NCI-H69 (cell line): ENCODE data around the gene OPN1MW2.
"Not testable (repeated sequence)": the region's sequence is repeated elsewhere in the genome, so short reads cannot be mapped to it uniquely, and the experiment has no call there.

Experiments
- DNase-seq: peaks from one replicate; lab custom pipeline; 2025; lab: John Stamatoyannopoulos, UW

OPN1MW2 gene

DNA sequence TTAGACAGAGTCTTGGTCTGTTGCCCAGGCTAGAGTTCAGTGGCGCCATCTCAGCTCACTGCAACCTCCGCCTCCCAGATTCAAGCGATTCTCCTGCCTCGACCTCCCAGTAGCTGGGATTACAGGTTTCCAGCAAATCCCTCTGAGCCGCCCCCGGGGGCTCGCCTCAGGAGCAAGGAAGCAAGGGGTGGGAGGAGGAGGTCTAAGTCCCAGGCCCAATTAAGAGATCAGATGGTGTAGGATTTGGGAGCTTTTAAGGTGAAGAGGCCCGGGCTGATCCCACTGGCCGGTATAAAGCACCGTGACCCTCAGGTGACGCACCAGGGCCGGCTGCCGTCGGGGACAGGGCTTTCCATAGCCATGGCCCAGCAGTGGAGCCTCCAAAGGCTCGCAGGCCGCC is at the start of gene OPN1MW2:
Gene OPN1MW2 (plus strand): TSS at position 301 of the 400 bp plus-strand sequence. CDS start 60 bp downstream, at position 361.
- not testable (repeated sequence) for DNase-seq

DNA sequence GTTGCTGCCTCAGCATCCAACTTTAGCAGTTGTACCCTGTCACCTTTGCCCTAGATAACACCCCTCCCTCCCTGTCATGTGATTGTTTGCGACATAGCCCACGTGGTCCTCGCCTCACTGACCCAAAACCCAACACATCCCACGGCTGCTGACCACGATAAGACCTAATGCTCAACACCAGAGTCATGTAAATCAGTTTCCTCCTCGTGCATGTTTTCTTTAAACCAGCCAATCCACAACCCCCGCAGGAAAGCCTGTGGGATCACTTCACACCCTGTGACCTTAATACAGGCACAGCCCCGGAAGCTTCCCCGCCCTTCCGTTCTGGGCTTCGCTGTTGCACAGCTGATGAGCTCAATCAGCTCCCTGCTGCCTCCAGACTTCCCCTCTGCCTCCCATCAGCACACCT is 47.0 kb upstream of the OPN1MW2 start:
- not testable (repeated sequence) for DNase-seq

DNA sequence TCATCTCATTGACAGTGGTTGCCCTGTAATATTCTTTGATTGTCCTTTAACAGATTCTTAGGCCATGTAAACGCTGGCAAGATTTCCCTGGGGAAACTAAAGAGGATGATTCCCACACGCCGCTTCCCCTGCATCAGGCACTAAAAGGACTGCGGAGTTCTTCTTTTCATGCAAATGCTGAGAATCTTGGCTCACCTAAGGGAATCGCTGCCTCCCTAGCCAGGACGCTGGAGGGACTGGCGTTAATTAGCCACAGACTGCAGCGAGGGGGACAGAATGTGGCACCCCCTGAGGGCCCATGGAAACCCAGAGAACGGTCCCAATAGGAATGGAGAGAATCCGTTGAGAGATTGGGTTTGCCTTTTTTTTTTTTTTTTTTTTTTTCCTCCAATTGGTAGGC is 45.2 kb upstream of the OPN1MW2 start:
- DNase-seq, result not testable (repeated sequence)

DNA sequence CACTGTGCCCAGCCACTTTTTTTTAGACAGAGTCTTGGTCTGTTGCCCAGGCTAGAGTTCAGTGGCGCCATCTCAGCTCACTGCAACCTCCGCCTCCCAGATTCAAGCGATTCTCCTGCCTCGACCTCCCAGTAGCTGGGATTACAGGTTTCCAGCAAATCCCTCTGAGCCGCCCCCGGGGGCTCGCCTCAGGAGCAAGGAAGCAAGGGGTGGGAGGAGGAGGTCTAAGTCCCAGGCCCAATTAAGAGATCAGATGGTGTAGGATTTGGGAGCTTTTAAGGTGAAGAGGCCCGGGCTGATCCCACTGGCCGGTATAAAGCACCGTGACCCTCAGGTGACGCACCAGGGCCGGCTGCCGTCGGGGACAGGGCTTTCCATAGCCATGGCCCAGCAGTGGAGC is 37.3 kb upstream of the OPN1MW2 start, which contains the start of gene OPN1MW:
Gene OPN1MW (plus strand): TSS at position 301 of the 400 bp plus-strand sequence. CDS start 82 bp downstream, at position 383.
- DNase-seq, result not testable (repeated sequence)

DNA sequence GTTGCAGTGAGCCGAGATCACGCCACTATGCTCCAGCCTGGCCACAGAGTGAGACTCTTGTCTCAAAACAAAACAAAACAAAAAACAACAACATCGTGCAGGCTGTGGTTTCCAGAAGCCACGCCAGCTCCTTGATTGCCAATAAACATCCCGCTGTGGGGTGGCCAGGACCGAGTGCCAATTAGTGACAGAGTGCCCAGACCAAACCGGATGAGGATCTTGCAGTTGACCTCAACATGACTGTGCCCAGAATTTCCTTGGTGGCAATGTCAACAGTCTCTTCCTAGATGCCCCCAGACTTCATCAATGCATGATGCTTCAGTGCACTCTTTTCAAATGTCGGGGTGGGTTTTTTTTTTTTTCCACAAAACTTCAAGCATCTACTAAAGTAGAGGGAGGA is 35.8 kb upstream of the OPN1MW2 start:
- DNase-seq, result not testable (repeated sequence)

DNA sequence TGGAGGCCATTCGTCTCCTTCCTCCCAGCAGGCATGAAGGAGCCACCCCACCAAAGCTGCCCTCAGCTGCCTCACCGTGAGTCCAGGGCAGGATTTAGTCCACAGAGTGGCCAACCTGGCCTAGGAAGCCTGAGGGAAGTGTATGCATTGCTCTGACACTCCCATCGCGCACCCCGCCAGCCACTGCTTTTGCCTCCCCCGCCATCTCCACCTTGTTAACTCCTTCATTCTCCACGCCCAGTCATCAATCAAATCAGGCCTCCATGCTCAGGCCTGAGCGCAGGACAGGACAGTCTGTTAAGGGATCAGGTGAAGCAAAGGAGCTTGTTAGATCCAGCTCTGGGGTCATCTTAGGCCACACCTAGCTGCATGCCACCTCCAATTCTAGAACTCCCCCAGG is 26.7 kb upstream of the OPN1MW2 start:
- not testable (repeated sequence) for DNase-seq

DNA sequence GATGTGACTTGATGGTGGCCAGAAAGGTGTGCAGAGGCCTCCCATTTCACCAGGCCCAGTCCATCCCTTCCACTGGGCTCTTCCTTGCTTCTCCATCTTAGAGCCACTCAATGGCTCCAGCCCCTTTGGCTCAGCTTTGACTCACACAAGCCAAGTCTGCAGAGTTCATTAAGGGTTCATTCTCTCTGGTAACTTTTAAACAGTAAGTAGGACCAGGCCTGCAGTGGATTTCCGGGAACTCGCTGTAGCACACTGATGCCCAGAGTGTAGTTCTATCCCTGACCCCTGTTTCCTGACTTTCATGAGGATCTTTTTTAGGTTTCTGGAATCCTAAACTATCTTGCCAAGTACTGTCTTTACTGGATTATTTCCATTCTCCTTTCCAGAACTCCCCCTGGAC is 25.2 kb upstream of the OPN1MW2 start:
- DNase-seq, result not testable (repeated sequence)

DNA sequence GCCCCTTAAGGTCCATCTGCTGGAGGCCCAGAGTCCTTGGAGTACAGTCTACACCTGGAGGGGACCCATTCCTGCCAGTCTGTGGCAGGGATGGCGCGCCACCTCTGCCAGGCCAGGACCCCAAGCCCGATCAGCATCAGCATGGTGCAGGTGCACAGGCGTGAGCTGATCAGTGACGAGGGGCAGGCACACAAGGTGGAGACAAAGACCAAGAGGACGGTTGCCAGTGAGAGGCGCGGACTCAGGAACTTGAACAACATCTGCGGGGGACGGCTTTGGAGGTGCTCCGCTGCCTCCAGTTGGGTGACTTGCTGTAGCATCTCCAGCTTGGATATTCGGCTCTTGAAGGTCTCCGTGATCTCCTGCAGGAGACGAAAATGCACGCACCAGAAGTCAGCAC is 23.1 kb upstream of the OPN1MW2 start:
- not testable (repeated sequence) for DNase-seq

DNA sequence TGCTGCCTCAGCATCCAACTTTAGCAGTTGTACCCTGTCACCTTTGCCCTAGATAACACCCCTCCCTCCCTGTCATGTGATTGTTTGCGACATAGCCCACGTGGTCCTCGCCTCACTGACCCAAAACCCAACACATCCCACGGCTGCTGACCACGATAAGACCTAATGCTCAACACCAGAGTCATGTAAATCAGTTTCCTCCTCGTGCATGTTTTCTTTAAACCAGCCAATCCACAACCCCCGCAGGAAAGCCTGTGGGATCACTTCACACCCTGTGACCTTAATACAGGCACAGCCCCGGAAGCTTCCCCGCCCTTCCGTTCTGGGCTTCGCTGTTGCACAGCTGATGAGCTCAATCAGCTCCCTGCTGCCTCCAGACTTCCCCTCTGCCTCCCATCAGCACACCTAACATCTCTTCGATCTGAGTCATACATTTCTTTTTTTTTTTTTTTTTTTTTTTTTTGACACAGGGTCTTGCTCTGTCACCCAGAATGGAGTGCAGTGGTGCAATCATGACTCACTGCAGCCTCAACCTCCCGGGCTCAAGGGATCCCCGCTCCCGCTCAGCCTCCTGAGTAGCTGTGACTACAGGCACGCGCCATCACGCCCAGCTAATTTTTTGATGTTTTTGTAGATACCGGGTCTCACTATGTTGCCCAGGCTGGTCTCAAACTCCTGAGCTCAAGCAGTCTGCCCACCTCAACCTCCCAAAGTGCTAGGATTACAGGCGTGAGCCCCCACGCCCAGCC is 9.7 kb upstream of the OPN1MW2 start:
- DNase-seq, result not testable (repeated sequence)

DNA sequence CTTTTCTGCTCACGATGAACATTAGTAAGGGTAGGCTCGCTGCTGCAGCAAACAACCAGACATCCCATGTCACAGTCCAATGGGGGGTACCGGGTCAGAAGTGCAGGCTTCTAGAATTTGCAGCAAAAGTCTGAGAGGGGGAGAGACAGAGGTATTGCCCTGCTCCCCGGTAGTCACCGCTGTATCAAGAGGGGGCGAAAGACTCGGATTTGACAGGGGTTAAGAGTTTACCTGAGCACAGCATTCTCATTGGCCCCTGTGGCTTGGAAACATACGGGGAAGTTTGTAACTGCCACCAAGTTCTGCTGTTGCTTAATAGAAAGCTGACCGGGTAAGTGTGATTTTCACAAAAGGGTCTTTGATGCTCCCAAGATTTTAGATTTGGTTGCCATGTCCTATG is 8.5 kb upstream of the OPN1MW2 start:
- not testable (repeated sequence) for DNase-seq

DNA sequence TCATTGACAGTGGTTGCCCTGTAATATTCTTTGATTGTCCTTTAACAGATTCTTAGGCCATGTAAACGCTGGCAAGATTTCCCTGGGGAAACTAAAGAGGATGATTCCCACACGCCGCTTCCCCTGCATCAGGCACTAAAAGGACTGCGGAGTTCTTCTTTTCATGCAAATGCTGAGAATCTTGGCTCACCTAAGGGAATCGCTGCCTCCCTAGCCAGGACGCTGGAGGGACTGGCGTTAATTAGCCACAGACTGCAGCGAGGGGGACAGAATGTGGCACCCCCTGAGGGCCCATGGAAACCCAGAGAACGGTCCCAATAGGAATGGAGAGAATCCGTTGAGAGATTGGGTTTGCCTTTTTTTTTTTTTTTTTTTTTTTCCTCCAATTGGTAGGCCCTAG is 8.1 kb upstream of the OPN1MW2 start:
- not testable (repeated sequence) for DNase-seq

DNA sequence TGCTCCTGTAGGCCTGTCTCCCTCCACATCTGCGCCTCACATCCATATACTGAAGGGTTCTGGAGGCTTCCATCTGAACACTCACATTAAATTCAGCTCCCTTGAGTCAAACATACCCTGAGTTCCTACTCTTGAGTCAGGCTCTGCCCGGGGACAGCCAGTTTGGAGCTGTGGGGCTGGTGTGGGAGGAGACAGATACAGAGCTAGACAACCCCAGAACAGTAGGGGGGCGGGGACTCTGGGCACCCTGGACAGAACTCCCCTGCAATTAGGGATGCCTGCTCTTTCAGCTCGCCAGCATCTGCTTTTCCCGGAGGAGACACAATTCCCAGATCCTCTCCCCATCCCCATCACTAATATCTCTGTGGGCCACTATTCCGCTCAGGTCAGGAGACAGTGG is 5.7 kb downstream of the OPN1MW2 start:
- DNase-seq, result not testable (repeated sequence)

DNA sequence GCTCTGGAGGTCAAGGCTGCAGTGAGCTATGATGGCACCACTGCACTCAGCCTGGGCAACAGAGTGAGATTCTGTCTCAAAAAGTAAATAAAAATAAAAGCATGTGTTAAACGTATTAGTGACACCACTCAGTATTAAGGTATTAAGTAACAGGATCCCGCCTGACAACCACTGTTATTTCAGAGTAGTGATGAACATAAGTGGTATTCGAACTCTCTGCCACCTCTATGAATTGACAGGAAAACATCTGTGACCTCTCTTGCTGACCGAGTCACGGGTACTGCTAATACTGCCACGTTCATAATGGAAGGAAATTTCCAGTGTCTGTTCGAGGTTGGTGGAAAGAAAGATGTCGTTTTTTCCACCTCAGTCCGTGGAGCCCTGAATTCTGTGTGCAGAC is 7.2 kb downstream of the OPN1MW2 start:
- DNase-seq, result not testable (repeated sequence)

DNA sequence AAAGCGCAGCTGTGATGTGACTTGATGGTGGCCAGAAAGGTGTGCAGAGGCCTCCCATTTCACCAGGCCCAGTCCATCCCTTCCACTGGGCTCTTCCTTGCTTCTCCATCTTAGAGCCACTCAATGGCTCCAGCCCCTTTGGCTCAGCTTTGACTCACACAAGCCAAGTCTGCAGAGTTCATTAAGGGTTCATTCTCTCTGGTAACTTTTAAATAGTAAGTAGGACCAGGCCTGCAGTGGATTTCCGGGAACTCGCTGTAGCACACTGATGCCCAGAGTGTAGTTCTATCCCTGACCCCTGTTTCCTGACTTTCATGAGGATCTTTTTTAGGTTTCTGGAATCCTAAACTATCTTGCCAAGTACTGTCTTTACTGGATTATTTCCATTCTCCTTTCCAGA is 11.9 kb downstream of the OPN1MW2 start:
- DNase-seq, result not testable (repeated sequence)

DNA sequence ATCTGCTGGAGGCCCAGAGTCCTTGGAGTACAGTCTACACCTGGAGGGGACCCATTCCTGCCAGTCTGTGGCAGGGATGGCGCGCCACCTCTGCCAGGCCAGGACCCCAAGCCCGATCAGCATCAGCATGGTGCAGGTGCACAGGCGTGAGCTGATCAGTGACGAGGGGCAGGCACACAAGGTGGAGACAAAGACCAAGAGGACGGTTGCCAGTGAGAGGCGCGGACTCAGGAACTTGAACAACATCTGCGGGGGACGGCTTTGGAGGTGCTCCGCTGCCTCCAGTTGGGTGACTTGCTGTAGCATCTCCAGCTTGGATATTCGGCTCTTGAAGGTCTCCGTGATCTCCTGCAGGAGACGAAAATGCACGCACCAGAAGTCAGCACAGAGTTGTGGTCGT is 14.1 kb downstream of the OPN1MW2 start:
- DNase-seq, result not testable (repeated sequence)

DNA sequence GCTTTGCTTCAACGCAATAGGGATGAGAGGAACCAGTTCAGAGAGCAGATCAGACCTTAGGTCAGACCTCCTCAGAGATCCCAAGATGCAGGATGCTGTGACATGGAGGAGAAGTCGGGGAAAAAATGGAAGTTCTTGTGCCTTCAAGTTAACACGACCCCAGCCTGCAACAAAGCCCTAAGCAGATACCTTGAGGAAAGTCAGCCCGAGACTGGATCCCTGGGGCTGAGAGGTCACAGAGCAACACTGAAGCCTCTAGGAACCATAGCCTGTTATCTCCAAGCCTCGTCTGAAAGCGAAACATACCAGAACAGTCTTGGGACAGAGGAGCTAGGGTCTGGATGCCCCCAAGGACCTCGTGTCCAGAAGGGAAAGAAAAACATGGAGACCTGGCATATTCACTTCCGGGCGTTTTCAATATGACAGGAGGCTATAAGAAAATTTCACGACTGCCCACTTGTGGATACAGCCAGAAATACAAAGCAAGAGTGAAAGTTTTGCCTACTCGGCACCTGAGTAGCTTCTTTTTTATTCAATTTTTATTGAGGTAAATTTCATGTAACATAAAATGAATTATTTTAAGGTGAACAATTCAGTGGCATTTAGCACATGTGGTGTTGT is 19.5 kb downstream of the OPN1MW2 start:
- not testable (repeated sequence) for DNase-seq

DNA sequence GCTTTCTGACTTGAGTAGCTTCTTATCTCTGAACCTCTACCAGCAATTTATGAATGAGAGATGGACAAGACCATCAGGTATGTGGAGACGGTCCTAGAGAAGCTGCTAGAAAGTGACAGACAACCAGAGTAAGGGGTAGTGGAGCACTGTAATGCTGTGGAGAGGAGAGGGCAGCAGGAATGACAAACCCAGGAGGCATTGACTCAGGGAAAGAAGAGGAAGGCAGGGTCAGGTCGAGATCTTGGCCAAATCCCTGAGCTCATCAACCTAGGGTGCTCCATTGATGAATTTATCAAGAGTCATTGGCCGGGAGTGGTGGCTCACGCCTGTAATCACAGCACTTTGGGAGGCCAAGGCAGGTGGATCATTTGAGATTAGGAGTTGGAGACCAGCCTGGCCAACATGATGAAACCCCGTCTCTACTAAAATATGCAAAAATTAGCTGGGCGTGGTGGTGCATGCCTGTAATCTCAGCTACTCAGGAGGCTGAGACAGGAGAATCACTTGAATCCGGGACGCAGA is 20.5 kb downstream of the OPN1MW2 start:
- not testable (repeated sequence) for DNase-seq

DNA sequence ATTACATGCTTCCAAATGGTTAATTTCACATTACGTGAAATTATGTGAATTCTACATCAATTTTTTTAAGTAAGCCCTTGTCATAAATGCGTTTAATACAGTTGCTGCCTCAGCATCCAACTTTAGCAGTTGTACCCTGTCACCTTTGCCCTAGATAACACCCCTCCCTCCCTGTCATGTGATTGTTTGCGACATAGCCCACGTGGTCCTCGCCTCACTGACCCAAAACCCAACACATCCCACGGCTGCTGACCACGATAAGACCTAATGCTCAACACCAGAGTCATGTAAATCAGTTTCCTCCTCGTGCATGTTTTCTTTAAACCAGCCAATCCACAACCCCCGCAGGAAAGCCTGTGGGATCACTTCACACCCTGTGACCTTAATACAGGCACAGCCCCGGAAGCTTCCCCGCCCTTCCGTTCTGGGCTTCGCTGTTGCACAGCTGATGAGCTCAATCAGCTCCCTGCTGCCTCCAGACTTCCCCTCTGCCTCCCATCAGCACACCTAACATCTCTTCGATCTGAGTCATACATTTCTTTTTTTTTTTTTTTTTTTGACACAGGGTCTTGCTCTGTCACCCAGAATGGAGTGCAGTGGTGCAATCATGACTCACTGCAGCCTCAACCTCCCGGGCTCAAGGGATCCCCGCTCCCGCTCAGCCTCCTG is 28.0 kb downstream of the OPN1MW2 start:
- not testable (repeated sequence) for DNase-seq

DNA sequence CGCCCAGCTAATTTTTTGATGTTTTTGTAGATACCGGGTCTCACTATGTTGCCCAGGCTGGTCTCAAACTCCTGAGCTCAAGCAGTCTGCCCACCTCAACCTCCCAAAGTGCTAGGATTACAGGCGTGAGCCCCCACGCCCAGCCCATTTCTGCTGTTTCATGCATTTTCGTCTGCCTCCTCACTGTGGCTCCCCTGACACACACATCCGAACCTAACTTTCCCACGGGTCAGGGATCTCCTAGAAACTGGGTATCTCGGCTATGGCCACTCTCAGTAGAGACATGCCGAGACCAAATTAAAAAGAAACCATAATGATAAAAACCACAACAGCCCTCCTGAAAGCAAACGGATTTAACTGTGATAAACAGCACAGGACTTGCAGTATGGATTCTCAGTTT is 28.5 kb downstream of the OPN1MW2 start:
- DNase-seq, result not testable (repeated sequence)

DNA sequence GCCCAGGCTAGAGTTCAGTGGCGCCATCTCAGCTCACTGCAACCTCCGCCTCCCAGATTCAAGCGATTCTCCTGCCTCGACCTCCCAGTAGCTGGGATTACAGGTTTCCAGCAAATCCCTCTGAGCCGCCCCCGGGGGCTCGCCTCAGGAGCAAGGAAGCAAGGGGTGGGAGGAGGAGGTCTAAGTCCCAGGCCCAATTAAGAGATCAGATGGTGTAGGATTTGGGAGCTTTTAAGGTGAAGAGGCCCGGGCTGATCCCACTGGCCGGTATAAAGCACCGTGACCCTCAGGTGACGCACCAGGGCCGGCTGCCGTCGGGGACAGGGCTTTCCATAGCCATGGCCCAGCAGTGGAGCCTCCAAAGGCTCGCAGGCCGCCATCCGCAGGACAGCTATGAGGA is 37.7 kb downstream of the OPN1MW2 start, which contains the start of gene OPN1MW3:
Gene OPN1MW3 (plus strand): TSS at position 301 of the 400 bp plus-strand sequence. CDS start 38 bp downstream, at position 339.
- not testable (repeated sequence) for DNase-seq

DNA sequence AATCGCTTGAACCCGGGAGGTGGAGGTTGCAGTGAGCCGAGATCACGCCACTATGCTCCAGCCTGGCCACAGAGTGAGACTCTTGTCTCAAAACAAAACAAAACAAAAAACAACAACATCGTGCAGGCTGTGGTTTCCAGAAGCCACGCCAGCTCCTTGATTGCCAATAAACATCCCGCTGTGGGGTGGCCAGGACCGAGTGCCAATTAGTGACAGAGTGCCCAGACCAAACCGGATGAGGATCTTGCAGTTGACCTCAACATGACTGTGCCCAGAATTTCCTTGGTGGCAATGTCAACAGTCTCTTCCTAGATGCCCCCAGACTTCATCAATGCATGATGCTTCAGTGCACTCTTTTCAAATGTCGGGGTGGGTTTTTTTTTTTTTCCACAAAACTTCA is 39.2 kb downstream of the OPN1MW2 start:
- not testable (repeated sequence) for DNase-seq

DNA sequence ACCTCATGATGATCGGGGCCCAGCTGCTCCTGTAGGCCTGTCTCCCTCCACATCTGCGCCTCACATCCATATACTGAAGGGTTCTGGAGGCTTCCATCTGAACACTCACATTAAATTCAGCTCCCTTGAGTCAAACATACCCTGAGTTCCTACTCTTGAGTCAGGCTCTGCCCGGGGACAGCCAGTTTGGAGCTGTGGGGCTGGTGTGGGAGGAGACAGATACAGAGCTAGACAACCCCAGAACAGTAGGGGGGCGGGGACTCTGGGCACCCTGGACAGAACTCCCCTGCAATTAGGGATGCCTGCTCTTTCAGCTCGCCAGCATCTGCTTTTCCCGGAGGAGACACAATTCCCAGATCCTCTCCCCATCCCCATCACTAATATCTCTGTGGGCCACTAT is 43.5 kb downstream of the OPN1MW2 start:
- not testable (repeated sequence) for DNase-seq
